C4-2B (cell line): ENCODE measurements around the gene KDM1B.

ENCODE experiments used
- CTCF ChIP-seq: fragments of 450-650 bp; conservative IDR thresholded peaks from 2 replicates; pipeline ENCODE4 v1.5.1; 2017; ENCODE audit warnings: mild to moderate bottlenecking
- ZFX ChIP-seq: fragments of 450-650 bp; IDR thresholded peaks from 2 replicates; pipeline ENCODE4 v1.6.1; 2017

DNA sequence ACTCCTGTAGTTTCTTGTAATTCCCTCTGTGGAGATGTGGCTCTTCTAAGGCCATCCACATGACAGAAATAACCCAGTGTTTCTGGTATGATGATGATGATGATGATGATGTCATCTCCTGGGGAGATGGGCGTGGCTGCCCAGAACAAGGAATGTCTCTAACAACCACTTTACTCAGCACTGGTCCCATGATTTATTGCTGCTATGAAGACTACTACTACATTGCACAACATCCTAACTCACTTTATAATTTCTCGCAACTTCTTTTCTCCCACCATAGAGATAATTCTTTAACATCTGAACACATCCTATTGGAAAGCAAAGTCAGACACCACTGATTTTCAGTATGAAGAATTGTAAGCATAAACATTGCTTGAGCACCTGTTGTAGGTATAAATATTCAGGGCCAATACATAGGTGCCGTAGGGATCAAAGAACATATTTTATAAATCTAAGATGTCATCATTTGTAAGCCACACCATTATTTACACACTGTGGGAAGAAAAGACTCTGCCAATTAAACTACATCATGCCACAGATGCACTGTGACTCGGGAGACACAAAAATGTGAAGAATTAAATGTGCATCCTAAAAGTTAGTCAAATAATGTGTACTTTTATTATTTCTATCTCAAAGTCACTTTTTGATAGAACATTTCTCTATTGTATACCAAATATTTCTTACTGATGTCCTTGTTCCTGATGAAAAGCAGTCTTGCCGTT is 6.8 kb upstream of the KDM1B start:
- TF ChIP-seq CTCF (no peak), ZFX (no peak)
